HUDEP-2 (cell line): ENCODE measurements around the gene KRT1.

Experiments used
- DNase-seq, 76 experiments: peaks; one replicate each; lab custom pipeline; 2025; ENCODE audit not compliant: unreplicated experiment in 76 of 76; lab: John Stamatoyannopoulos, UW

KRT1 gene

DNA sequence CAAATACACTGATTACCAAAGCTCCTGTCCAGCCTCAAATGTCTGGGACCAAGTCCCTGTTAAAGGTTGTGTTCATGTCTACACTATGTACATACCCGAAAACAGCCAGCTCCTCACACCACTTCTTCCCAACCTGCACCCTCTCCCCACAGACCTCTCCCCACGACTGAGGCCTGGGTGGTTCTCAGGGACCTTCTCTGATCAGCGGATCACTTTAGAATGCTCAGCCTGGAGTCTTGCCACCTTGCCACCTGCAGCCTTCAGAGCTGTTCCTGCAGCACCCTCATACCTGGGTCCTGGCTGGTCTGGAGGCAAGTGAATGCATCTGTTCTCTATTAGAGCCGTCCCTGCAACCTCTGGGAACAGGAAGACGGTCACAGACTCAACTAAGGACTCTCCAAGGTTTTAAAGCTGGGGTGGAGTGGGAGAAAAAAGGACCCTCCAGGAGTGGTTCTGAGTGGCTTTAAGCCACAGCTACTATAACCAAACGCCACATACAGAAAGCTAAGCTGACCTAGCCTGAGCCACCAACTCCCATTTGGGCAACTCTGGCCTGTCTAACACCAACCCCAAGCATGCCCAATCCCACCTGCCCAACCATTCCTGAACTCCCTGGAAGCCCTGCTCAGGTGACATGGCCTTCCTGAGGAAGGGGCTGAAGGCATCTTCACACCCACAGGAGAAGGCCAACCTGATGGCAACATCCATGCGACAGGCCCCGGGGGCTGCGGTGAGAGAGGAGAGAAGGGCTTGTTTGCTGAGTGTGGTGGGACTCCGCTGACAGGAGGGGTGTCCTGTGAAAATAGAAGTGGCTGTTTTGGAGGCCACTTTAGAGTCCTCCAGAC is 36.8 kb downstream of the KRT1 start:
- DNase-seq = no peak

DNA sequence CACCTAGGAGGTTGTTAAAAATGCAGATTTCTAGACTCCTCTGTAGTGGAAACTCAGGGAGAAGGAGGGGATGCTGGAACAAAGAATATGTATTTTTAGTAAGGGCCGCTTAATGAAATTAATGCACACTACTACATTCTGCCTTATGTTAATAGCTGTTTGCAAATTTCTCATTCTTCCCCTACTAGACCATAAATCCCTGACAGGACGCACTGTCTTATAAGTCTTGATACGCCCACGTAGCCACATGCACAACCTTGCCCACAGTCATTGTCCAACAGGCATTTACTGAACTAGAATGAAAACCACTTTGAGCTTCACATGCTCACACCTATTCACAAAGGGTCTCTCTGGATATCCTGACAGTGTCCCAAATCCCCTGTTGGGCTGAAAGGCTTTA is 38.7 kb downstream of the KRT1 start:
- no peak for DNase-seq

DNA sequence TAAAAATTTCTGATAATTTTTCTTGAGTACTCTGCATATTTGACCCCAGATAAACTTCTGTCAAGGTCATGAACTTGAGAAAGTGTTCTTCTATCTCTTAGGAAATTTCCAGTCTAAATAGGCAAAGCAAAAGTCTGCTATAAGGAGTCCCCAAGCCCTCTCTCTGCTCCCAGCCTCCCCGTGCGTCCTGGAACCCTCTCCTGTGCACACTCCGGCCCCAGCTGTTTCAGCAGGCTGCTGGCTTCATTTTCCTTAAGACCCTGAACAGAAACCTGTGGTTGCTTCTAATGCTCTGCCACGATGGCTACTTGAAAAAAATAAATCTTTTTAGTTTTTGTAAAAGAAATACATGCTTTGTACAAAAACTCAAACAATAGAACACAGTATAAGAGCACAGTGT is 42.9 kb downstream of the KRT1 start:
- no peak for DNase-seq

DNA sequence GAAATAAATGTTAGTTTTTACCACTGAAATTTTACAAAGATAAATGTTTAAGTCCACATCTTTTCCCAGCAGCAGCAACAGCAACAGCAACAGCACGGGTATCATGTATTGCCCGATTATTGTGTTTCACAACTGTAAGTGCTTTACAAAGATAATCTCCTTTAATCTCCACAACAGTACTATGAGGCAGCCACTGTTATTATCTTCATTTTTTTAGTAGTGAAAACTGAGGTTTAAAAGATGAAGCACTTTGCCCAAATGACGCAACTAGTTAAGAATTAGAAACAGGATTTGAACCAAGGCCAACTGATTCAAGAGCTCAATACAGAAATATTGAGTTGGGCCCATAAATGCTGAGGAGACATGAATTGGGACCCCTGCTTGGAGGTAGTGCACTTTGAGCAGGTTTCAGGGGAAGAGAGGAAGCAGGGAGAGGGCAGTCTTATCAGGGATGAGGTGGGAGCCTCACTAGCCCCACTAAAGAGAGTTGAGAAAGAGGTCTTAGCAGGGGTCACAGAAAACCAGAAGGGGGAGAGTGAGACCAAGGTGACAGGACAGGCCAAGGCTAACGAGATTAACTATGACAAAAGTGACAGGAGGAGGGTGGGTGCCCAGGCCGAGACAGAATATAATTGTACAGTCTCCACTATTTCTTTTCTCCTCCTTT is 43.5 kb downstream of the KRT1 start:
- DNase-seq = no peak

DNA sequence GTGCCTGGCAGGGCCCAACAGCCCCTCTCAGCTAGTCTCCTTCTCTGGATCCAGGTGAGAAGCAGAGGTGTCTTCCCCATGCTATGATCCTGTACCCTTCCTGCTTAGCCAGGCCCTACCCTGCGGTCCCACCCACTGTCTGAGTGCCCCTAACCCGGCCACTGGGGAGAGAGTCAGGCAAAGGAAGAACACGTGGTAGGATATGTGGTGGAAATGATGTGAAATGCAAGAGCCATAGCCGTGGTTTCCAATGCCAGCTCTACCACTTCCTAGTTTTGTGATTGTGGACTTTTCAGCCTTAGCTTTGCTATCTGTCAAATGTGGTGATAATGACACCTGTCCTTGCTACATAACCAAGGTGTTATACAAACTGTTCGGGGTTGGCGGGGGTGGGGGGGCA is 44.0 kb downstream of the KRT1 start:
- DNase-seq = no peak

DNA sequence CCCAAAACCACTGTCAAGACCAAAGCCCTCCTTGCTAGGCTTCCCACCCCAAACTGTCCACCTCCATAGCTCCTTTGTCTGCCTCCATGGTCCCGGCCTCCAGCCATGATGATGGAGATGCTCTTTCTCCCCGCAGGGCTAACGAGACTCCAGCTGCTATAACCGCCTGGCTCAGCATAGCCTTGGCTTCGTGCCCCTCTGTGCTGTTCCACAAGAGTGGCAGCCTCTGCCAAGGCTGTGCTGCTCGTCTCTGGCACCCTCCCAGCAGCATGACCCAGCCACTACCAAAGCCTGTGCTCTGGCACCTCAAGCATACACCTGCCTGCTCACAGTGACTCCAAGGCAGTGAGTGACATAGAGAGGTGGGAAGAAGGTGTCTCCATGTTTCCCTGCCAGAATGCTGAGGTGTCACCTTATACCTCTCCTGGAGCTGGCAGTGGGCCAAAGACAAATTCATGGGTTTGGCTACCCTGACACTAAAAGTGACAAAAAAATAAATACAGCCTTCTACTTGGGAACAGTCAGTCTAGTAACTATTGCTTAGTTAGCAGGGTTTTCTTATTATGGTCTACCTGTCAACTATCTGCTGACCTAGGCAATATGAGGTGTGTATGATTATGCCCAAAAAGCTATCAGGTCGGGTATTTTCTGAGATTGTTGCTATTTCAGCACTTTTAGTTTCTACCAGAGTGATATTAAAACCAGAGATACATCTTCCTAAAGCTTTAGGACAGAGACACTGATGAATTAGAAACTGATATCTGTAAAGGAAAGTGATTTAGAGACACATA is 45.7 kb downstream of the KRT1 start:
- peak in 56 of 76 experiments; percentile 5 to 80 (median 52) for DNase-seq

DNA sequence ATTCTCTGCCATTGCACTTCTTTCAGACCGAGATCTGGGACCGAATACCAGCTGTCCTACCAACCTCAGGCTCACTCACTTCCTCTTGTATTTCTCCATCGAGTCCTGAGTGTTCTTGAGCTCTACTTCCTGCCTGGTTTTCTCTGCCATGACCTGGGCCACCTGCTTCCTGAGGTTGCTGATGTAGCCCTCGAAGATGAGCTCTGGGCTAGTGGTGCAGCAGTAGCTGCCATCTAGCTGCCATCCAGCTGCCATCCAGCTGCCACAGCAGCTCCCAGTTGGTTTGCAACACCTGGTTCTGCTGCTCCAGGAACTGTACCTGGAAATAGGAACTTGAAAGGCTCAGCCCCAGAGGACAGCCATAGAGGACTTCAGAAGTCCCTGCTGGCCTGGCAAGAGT is 46.8 kb downstream of the KRT1 start:
- DNase-seq = no peak

DNA sequence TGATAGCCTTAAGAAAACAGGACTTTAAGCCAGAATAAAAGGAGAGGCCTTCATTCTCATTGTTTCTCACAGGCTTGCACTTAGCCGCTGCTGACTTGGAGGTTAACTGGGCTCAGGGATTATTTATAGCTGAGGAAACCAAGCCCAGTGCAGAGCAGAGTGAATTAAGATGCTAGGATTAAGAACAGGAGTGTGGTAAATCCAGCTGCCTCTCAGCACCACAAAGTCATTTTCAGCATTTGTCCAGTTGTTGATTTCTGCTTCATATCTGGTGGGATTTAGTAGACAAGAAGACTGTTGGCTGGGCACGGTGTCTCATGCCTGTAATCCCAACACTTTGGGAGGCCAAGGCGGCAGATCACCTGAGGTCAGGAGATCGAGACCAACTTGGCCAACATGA is 47.6 kb downstream of the KRT1 start:
- no peak for DNase-seq

DNA sequence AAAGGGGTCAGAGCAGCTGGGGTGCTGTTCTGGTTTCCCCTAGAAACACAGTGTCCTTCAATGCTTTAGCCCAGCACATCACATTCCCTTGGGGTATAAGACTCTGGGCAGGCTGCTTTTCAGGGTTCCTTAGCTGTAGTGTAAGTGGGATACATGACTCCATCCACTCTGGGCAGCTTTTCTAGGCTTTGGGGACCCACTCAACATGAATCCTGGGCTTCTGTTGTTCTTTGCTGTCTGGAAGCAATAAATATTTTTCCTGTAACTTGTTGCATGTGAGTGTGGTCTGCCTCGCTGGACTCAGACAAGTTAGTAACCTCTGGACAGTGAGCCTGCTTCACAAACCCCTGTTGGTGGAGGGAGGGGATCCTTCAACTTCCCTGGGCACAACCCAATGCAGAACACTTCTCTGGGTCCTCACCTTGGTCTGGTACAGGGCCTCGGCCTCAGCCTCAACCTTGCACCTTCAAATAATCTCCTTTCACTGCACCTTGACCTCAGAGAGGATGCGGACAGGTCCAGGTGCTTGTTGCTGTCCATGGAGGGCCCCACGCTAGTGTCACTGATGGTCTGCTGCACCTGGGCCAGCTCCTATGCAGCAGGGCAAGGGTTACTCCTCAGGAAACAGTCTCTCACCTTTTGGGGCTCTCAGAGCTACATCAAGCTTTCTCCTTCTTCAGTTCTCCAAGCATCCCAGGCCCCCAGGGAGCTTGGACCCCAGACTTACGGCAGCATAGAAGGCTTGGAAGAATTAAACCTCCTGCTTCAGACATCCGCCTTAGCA is 48.3 kb downstream of the KRT1 start:
- DNase-seq = no peak

DNA sequence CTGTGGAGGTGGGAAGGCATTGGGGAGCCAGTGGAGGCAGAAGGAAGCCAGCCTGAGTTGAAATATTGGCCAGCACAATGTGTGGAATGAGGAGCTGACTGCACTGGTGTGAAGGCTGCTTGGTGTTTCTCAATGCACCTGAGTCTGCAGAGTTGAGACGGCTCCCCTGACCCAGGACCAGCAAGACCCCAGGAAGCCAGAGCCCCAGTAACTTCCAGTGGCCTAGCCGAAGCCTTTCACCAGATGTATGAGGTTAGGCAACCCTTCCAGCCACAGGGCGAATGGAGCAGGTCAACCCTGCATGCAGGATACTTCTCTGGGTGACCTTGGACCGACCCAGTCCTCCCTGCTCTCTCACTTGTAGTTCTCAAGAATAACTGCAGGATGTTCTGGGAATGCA is 48.9 kb downstream of the KRT1 start:
- no peak for DNase-seq

DNA sequence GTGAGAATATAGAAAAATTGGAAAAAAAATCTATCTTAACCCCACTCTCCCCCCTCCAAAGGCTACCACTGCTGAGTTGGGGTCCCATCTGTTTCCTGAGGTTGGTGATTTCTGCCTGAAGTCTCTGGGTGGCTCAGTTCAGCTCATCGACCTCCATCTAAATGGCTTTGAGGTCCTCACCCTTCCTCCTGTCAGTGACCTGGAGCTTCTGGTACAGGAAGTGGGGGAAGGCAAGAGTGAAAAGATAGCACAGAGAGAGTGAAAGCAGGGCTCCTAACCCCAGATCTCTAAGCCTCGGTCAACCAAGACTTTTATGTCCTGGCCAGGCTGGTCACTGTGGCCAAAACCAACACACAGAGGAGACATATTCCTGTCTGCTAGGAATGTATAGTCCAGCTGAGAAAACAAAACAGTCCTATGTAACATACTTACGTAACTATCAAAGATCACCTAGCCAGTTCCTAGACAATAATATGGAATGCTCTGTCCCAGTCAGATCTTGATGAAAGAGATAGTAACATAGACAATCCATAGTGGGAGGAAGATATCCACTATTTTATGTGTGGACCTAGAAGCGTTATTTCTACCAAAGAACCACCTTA is 49.5 kb downstream of the KRT1 start:
- no peak for DNase-seq

DNA sequence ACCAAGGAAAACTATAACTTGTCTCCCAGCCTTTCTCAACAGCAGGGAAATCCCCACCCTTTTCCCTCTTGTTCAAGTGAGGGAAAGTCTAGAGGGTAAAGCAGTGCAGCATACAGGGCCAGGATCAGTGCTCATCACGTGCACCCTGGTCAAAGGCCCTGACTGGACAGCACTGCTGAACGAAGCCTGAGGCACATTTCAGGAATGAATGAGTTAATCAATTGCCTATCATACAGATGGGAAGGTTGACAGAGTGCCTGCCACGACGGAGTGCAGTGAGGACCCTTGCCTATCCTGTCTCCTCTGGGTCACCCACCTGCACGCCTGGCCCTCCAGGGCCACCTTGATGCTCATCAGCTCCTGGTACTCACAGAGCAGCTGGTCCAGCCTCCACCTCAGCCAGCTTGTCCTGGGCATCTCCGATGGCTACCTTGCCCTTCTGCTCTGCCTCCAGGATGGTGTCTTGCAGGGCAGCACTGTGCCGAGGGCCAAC is 50.2 kb downstream of the KRT1 start:
- no peak for DNase-seq

DNA sequence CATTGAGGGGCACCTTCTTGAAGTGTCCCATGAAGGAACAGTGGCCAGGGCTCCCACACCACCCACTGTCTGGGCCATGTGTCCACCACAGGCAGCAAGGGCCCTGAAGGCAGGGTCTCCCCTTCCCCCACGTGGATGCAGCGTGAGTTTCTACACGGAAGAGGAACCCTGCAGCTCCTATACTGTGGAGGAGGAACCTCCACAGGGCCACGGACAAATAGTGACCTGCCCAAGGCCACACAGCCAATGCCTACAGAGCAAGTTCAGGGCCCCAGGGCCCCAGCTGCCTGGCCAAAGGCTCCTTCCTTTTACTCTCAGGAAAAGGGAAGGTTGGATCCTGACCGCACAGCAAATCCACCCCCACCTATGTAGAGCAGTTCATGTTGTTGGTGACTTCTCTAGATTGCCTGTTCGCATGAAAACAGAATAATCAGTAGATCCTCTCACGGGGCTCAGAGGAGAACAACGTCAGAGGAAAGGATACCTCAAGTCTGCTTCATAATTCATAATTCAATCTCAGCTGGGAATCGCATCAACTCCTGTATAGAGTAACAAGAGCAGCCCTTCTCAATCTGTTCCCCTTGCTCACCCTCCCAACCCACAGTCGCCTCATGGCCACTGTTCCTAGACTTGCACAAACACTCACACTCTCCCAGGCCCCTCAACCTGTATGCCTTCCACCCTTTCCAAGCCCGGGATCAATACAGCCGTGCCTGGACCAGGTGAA is 50.8 kb downstream of the KRT1 start:
- no peak for DNase-seq

DNA sequence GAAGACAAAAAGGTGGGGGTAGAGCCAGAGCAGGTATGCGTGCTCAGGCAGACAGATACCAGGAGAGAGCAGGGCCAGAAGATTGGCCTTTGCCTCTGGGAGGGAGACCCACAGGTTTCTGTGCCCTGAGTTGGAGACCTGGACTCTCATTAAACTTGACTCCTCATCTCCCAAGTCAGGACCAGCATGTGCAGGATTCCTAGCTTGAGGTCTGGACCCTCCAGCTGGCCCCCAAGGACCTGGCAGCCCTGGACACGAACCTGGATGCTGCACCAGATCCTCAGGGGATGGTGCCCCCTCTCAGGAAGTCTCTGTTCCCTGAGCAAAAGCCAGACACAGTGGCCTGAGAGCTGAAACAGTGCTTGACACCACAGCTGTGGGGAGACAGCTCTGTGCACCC is 51.4 kb downstream of the KRT1 start:
- no peak for DNase-seq

DNA sequence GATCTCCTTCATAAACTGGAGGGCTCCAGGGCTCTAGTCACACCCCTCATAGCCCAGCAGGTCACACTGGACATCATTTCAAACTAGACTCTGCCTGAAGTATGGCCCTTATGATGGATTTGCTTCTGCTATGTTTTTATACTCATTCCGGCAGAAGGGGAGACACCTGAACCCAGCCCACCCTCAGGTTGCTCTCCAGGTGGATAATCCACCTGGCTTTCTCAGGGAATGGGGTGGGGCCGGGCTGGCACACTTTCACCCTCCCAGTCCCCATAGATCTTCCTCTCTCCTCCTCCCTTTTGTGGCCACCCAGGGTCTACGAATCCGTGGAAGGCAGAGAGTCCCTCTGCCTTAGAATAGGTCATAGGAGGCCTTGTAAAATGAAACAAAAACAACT is 52.1 kb downstream of the KRT1 start:
- no peak for DNase-seq

DNA sequence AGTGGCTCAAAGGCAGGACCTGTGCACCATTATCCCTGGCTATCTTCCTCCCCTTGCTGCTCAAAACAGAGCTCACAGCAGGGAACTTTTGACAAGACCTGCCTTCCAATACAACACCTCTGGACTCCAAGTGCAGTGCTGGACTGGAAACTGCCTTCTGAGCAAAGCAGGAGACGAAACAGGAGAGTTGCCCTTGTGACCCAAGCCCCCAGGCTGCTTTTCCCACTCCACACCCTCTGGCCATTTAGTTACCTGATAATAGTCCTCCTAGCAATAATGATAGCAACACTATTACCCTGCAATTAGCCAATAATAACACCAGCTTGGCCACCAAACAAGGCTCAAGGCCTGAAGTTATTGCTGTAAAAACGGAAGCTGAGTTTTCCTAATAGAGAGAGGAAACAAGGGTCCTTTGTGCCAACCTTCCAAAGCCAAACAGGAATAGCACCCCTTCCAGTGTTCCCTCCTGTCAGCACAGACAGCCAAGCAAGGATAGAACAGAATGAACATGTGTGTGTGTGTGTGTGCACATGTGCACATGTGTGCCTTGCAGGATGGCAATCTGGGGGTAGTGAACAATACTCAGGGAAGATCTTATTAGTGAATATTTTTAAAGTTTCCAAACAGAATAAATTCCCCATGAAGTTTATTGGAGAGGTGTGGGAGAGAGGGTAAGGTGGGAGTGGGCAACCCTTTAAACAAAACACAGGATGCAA is 52.7 kb downstream of the KRT1 start:
- no peak for DNase-seq
